ENCODE results near the gene TRAK1. TPM values are rescaled to one million over a fixed set of nuclear protein-coding genes. Genes with fewer than 3 reads are reported as not detected.
A peak's percentile ranks its signal among the peaks of the same experiment; 100 is the strongest.

TRAK1 gene
- total RNA-seq, 1 donor = 52.2 TPM

GRCh38 chr3:42067326-42067725 is 23.8 kb upstream of the TRAK1 start:
- TF ChIP-seq, protein P1, sequence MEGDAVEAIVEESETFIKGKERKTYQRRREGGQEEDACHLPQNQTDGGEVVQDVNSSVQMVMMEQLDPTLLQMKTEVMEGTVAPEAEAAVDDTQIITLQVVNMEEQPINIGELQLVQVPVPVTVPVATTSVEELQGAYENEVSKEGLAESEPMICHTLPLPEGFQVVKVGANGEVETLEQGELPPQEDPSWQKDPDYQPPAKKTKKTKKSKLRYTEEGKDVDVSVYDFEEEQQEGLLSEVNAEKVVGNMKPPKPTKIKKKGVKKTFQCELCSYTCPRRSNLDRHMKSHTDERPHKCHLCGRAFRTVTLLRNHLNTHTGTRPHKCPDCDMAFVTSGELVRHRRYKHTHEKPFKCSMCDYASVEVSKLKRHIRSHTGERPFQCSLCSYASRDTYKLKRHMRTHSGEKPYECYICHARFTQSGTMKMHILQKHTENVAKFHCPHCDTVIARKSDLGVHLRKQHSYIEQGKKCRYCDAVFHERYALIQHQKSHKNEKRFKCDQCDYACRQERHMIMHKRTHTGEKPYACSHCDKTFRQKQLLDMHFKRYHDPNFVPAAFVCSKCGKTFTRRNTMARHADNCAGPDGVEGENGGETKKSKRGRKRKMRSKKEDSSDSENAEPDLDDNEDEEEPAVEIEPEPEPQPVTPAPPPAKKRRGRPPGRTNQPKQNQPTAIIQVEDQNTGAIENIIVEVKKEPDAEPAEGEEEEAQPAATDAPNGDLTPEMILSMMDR (IDR thresholded peaks at IDR 0.05; ENCODE audit: insufficient read depth, low read depth, low read length) = no peak
- DNase-seq (ENCODE audit: low read depth) = peak; percentile 68
- no peak overlapping the region for H3K4me3 ChIP-seq (ENCODE audit: low read depth, low read length)

DNA sequence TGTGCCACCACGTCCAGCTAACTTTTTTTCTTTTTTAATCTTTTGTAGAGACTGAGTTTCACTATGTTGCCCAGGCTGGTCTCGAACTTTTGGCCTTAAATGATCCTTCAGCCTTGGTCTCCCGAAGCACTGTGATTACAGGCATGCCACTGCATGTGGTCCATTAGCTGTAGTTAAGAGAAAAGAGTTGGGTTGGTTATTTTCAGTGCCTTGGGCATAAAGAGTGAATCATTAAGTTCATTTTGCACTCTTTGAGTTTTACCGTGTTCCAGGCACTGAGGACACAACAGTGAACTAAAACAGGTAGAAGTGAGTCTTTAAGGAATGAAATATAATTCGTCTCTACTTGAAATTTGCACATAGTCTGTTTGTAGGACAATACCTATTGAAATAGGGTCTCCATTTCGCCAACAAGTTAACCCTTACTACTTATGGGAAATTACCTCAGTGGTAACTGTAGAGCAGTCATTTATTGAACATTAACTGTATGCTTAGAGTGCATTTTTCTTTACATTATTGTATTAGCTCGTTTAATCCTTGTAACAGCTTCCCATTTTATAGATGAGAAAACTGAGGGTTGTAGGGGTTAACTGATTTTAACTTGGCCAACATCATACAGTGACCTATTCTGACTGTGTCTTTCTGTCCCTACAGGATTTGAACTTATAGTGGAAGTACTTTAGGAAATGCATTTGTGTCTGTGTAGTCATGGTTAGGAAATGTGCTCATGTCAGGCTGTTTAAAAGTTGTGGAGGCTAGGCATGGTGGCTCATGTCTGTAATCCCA is 22.7 kb upstream of the TRAK1 start:
- no peak overlapping the region for H3K4me3 ChIP-seq (ENCODE audit: low read depth, low read length)
- TF ChIP-seq, protein P1 (IDR thresholded peaks at IDR 0.05; ENCODE audit: insufficient read depth, low read depth, low read length) = no peak
- DNase-seq (ENCODE audit: low read depth) = no peak

DNA sequence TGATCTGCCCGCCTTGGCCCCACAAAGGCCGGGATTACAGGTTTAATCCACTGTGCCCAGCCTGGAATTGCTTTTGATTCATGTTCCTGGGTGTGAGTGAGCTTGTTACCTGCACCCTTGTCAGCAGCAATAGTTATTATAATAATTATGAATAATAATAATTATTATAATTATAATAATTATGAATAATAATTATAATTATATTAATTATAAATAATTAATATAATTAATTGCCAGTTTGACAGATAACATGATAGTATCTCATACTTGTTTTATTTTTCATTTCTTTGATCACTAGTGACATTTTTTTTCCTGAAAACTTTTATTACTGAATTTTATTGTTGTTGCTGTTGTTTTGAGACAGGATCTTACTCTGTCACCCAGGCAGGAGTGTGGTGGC is 21.1 kb upstream of the TRAK1 start:
- no peak for DNase-seq (ENCODE audit: low read depth)
- TF ChIP-seq, protein P1 (IDR thresholded peaks at IDR 0.05; ENCODE audit: insufficient read depth, low read depth, low read length) = no peak

GRCh38 chr3:42070524-42070923 is 20.6 kb upstream of the TRAK1 start:
- no peak overlapping the region for H3K4me3 ChIP-seq (ENCODE audit: low read depth, low read length)
- no peak for DNase-seq (ENCODE audit: low read depth)
- TF ChIP-seq, protein P1 (IDR thresholded peaks at IDR 0.05; ENCODE audit: insufficient read depth, low read depth, low read length) = no peak

More for the DNA sequence above, 21.1 kb upstream of the TRAK1 start:
- no peak overlapping the region for H3K4me3 ChIP-seq (ENCODE audit: low read depth, low read length)

GRCh38 chr3:42071904-42072812 is 19.0 kb upstream of the TRAK1 start:
- peak overlapping the region; percentile 31 for H3K4me3 ChIP-seq (ENCODE audit: low read depth, low read length)
- DNase-seq (ENCODE audit: low read depth) = peak; percentile 91
- TF ChIP-seq, protein P1 (IDR thresholded peaks at IDR 0.05; ENCODE audit: insufficient read depth, low read depth, low read length) = no peak

GRCh38 chr3:42072831-42073301 is 18.3 kb upstream of the TRAK1 start:
- DNase-seq (ENCODE audit: low read depth) = no peak
- TF ChIP-seq, protein P1 (IDR thresholded peaks at IDR 0.05; ENCODE audit: insufficient read depth, low read depth, low read length) = no peak
- no peak overlapping the region for H3K4me3 ChIP-seq (ENCODE audit: low read depth, low read length)
